Skeletal muscle cell (primary cell): Measurements from ENCODE around the gene APBA3.

Experiments used
- DNase-seq: peaks from one replicate; pipeline ENCODE4 v3.0.0-alpha.2; 2010; ENCODE audit warnings: low read depth
- H3K4me3 ChIP-seq: 2 replicates; pipeline ENCODE4 v1.5.1; 2011; ENCODE audit warnings: low read depth, mild to moderate bottlenecking, control low read depth, low read length, moderate library complexity

APBA3 gene

DNA sequence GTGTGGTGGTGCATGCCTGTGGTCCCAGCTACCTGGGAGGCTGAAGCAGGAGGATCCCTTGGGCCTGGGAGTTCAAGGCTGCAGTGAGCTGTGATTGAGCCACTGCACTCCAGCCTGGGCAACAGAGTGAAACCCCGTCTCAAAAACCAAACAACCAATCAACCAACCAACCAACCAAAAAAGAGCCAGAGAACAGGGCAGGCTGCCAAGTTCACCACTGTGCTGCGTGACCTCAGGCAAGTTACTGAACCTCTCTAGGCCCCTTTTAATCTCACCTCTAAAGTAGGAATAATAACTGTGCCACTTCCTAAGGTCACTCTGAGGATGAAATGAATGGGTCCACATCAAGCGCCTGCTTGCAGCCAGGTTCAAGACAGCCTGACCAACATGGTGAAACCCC lies 36.4 kb downstream of the APBA3 start:
- no peak overlapping the region for H3K4me3 ChIP-seq
- no peak for DNase-seq

DNA sequence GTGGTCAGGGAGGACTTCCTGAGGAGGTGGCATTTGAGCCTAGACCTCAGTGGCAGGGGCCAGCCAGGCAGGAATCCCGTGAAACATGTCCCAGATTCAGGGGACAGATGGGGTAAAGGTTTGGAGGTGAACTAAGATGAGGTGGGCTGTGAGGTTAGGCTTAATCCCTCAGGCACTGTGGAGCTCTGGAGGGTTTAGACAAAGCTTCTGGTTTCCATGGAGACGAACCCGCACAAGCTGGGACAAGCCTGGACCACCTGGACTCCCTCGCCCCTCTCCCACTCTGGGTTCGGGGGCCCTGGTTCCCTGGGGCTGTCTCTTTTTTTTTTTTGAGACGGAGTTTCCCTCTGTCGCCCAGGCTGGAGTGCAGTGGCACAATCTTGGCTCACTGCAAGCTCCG lies 37.6 kb downstream of the APBA3 start:
- H3K4me3 ChIP-seq = no peak overlapping the region
- no peak for DNase-seq

GRCh38 chr19:3723110-3723488 lies 38.4 kb downstream of the APBA3 start:
- no peak overlapping the region for H3K4me3 ChIP-seq
- DNase-seq = no peak

DNA sequence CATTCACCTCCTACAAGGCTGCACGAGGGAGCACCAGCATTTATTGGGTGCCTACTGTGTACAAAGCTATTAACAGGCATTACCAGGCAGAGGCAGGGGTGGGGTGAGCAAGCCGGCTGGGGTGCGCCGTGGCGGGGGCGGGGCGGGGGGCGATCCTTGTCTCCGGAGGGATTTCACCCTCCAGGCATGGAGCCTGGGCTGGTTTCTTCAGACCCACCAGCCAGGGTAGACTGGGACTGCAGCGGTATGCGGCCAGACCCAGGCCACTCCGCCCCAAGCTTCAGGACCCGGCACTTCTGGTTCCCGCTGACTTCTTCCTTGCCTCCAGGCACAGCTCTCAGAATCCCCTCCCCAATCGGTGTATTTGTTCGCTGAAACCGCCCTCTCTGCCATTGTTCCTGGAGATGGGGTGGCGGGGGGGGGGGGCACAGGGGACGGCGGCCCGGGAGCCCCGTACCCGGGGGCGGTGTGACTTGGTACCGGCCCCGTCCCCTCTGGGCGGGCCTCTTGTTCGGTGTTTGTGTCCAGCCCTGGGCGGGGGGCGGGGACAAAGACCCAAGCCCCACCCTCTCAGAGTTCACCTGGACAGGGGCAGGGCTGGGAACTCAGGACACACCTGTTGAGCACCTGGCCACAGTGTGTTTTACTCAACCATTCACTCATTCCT lies 38.9 kb downstream of the APBA3 start:
- DNase-seq = no peak
- no peak overlapping the region for H3K4me3 ChIP-seq

DNA sequence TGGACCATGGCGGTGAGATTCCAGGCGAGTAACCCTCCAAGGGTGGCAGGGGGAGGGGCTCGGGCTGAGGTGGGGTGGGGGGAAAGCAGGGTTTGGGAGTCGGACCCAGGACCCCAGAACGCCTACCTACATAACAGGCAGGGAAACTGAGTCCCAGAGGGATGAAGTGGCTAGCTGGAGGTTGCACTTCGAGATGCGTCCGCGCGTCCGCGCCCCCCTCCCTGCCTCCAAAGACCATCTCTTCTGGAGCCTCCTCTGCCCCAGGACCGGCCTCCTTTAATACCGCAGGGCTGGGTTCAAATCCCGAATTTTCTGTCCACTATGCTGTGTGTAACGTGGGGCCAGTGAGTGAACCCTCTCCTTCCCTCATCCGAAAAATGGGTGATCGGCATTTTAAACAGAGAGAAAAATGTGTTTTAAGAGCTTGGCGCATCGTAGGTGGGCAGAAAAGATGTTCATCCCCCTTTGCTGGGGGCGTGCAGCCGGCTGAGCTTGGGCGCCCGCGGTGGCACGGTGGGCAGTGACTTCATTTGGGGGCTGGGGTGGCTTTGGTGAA lies 39.5 kb downstream of the APBA3 start:
- DNase-seq = no peak

DNA sequence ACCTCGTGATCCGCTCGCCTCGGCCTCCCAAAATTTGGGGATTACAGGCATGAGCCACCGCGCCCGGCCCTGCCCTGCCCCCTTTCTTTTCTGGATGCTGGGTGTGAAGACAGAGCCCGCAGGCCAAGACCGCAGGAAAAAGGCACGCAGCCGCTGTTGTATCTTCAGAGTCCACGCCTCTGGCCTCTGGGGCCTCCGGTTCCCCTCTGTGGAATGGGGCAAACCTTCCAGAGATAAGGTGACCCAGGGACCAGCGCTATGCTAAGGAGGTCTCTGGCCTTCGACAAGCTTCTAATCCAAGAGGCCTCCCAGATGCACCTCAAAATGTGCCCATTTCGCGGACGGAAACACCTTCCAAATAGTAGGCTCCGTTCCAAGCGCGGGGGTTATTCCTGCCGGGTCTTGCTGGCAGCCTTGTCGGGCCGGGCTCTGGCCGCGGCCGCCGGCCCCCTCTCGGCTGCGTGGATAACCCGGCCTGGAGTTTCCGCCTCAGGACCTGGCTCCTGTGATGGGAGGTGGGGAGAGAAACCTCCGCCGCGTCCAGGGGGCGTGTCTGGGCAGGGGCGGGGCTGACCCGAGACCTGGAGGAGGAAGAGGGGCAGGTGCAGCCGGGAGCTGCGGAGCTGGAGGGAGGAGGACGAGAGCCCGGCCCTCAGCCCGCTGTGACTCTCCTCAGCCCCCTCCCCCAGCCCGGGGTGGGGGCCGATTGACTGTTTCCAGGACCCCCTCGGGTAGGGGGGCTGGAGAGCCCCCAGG lies 40.2 kb downstream of the APBA3 start:
- H3K4me3 ChIP-seq = no peak overlapping the region
- peak; percentile 39 for DNase-seq

More for the DNA sequence above, 39.5 kb downstream of the APBA3 start:
- H3K4me3 ChIP-seq = no peak overlapping the region

- DNase-seq = no peak
- H3K4me3 ChIP-seq = no peak overlapping the region
Observed at GRCh38 chr19:3720349-3720917, 41.1 kb downstream of the APBA3 start.

DNA sequence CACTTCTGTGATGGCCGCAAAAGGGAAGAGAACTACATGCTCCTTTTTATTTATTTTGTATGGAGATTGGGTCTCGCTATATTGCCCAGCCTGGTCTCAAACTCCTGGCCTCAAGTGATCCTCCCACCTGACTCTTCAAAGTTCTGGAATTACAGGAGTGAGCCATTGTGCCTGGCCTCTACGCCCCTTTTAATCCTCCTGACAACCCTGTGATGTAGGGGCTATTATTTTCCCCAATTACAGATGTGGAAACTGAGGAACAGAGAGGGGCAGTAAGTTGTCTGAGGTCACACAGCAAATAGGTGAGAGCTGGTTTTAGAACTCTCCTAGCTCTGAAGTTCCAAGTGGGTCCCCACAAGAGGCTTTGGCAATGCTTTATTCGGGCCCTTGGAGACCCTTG lies 41.6 kb downstream of the APBA3 start:
- H3K4me3 ChIP-seq = no peak overlapping the region
- no peak for DNase-seq

DNA sequence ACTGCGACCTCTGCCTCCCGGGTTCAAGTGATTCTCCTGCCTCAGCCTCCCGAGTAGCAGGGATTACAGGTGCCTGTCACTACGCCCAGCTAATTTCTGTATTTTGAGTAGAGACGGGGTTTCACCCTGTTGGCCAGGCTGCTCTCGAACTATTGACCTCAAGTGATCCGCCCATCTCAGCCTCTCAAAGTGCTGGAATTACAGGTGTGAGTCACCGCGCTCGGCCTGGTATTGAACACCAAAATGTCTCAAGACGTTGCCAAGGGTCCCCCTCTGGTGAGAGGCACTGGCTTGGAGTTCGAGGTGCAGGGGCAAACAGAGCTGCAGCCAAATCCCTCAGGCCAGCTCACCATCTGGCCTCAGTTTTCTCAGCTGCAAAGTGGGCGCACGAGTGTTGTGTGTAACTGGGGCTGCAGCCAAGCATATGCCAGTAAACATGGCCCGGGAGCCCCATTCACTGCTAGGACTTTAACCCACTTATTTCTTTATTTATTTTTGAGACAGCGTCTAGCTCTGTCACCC lies 45.3 kb downstream of the APBA3 start:
- DNase-seq = no peak
- no peak overlapping the region for H3K4me3 ChIP-seq

DNA sequence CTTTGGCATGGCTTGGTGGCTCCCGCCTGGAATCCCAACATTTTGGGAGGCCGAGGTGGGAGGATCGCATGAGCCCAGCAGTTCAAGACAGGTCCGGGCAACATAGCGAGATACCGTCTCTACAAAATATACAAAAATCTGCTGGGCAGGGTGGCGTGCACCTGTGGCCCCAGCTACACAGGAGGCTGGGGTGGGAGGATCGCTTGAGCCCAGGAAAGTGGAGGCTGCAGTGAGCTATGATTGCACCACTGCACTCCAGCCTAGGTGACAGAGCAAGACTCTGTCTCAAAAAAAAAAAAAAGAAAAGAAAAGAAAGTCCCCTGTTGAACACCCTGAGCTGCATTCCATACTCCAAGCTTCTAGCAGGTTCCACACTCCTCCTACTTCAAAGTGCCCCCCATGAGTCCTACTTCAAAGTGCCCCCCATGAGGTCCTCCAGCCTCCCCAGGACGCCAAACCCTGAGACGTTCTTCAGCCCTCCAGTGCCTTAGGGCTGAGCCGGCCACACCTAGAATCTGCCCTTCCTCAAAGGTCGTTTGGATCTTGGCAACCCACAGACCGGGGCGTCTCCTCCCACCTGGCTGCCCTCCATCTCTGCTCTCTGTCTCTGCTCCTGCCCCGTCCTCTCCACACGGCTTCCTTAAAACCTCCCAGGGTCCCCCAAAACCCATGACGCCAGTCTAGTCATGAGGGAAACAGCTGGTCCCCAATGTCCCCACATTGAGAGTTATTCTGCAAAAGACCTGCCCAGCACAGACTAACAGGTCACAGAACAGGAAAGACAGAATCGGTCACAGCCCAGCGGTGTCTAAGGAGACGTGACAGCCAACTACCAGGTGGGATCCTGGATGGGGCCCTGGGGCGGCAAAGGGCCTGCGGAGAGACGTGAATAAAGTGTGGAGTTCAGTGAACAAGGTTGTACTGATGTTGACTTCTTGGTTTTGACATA lies 48.6 kb downstream of the APBA3 start:
- H3K4me3 ChIP-seq = no peak overlapping the region
- no peak for DNase-seq

- DNase-seq = no peak
- no peak overlapping the region for H3K4me3 ChIP-seq
Observed at GRCh38 chr19:3710265-3710812, 51.2 kb downstream of the APBA3 start.

- H3K4me3 ChIP-seq = no peak within 1 kb of the TSS
- DNase-seq = no peak
Observed at GRCh38 chr19:3708207-3708931, 53.1 kb downstream of the APBA3 start, which contains the start of gene TJP3. TSS of gene TJP3 (plus strand) at chr19:3708384. CDS start at chr19:3728433, 20,049 bp downstream.

DNA sequence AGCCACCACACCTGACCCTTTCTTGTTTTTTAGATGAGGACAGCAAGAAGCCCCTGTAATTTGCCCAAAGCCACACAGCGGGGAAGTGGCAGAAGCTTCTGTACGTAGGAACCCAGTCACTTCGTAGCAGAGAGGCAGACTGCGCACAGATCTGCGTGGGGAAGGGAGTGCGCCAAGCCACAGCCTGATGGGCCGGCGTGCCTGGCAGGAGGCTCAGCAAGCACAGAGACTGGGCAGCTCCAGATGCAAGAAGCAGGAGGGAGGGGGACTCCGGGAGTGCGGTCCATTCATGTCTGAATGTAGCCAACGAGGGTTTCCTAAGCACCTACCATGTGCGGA lies 53.7 kb downstream of the APBA3 start:
- H3K4me3 ChIP-seq = no peak overlapping the region
- no peak for DNase-seq

DNA sequence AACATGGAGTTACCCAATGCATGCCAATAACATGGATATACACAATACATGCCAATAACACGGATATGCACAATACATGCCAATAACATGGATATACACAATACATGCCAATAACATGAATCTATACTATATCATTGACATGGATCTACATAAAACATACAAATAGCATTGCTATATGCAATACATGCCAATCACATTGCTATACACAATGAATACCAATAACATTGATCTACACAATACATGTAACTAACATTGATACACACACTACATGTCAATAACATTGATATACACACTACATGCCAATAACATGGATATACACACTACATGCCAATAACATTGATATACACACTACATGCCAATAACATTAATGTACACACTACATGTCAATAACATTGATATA lies 60.3 kb downstream of the APBA3 start:
- H3K4me3 ChIP-seq = no peak overlapping the region
- DNase-seq = no peak
